ENCODE data around the gene PPP1R13L. TPM values are rescaled to one million over a fixed set of nuclear protein-coding genes. Genes with fewer than 3 reads are reported as not detected.

The PPP1R13L gene
- total RNA-seq, 4 donors from 2014 or later, result 10.0 to 27.9 (median 17.1) TPM

- no peak overlapping the region for H3K4me3 ChIP-seq
- 90% methylated on average over 31 to 37 of the region's 44 CpGs for WGBS, 2 donors
- H3K27me3 ChIP-seq, result no peaks in the 10 kb centered on the region
- peaks cover 0 to 75% (median 2%) of the 10 kb centered on the region in 3 donors for H3K36me3 ChIP-seq
- peaks cover 0 to 4% (median 0%) of the 10 kb centered on the region in 4 donors for H3K4me1 ChIP-seq
- TF ChIP-seq POLR2A (IDR thresholded peaks at IDR 0.05) (no peak), EP300 (IDR thresholded peaks at IDR 0.05) (no peak), CTCF (IDR thresholded peaks at IDR 0.05) (no peak)
- DNase-seq (ENCODE audit: low spot score in 2 of 2), result no peak
- no peaks in the 10 kb centered on the region for H3K9me3 ChIP-seq
- no peak overlapping the region for H3K27ac ChIP-seq
These were observed 40.9 kb downstream of the PPP1R13L start for GRCh38 chr19:45363861-45364459.

GRCh38 chr19:45362291-45362690 is 42.6 kb downstream of the PPP1R13L start:
- Histone ChIP-seq H3K27ac (no peak overlapping the region), H3K36me3 (peaks cover 0 to 91% (median 2%) of the 10 kb centered on the region in 3 donors), H3K27me3 (no peaks in the 10 kb centered on the region), H3K4me1 (no peaks in the 10 kb centered on the region), H3K9me3 (no peaks in the 10 kb centered on the region), H3K4me3 (no peak overlapping the region)
- no peak for DNase-seq (ENCODE audit: low spot score in 2 of 2)
- TF ChIP-seq EP300 (IDR thresholded peaks at IDR 0.05), result no peak
- TF ChIP-seq POLR2A (IDR thresholded peaks at IDR 0.05), result no peak
- TF ChIP-seq CTCF (IDR thresholded peaks at IDR 0.05), result no peak
- 85 to 90% methylated on average over 14 to 16 of the region's 16 CpGs for WGBS, 2 donors

GRCh38 chr19:45361608-45362007 is 43.3 kb downstream of the PPP1R13L start:
- DNase-seq (ENCODE audit: low spot score in 2 of 2), result no peak
- WGBS, 2 donors, result 85 to 91% methylated on average over 14 of the region's 14 CpGs
- no peaks in the 10 kb centered on the region for H3K4me1 ChIP-seq
- no peaks in the 10 kb centered on the region for H3K27me3 ChIP-seq
- no peaks in the 10 kb centered on the region for H3K9me3 ChIP-seq
- peaks cover 0 to 96% (median 2%) of the 10 kb centered on the region in 3 donors for H3K36me3 ChIP-seq
- no peak overlapping the region for H3K4me3 ChIP-seq
- H3K27ac ChIP-seq, result no peak overlapping the region
- no peak for TF ChIP-seq POLR2A (IDR thresholded peaks at IDR 0.05)
- TF ChIP-seq CTCF (IDR thresholded peaks at IDR 0.05), result no peak
- no peak for TF ChIP-seq EP300 (IDR thresholded peaks at IDR 0.05)

GRCh38 chr19:45358213-45358792 is 46.6 kb downstream of the PPP1R13L start:
- no peaks in the 10 kb centered on the region for H3K9me3 ChIP-seq
- H3K27me3 ChIP-seq, result no peaks in the 10 kb centered on the region
- no peaks in the 10 kb centered on the region for H3K4me1 ChIP-seq
- no peak overlapping the region for H3K27ac ChIP-seq
- H3K4me3 ChIP-seq, result no peak overlapping the region
- H3K36me3 ChIP-seq, result peaks cover 0 to 96% (median 4%) of the 10 kb centered on the region in 3 donors
- DNase-seq (ENCODE audit: low spot score in 2 of 2), result no peak
- no peak for TF ChIP-seq EP300 (IDR thresholded peaks at IDR 0.05)
- TF ChIP-seq POLR2A (IDR thresholded peaks at IDR 0.05), result no peak
- no peak for TF ChIP-seq CTCF (IDR thresholded peaks at IDR 0.05)
- 92 to 93% methylated on average over 12 of the region's 12 CpGs for WGBS, 2 donors

GRCh38 chr19:45357445-45357783 is 47.5 kb downstream of the PPP1R13L start:
- WGBS, 2 donors, result 90 to 96% methylated on average over 11 of the region's 11 CpGs
- H3K4me3 ChIP-seq, result no peak overlapping the region
- H3K4me1 ChIP-seq, result no peaks in the 10 kb centered on the region
- no peaks in the 10 kb centered on the region for H3K9me3 ChIP-seq
- H3K27me3 ChIP-seq, result no peaks in the 10 kb centered on the region
- no peak overlapping the region for H3K27ac ChIP-seq
- DNase-seq (ENCODE audit: low spot score in 2 of 2), result no peak
- no peak for TF ChIP-seq EP300 (IDR thresholded peaks at IDR 0.05)
- no peak for TF ChIP-seq POLR2A (IDR thresholded peaks at IDR 0.05)
- TF ChIP-seq CTCF (IDR thresholded peaks at IDR 0.05), result no peak
- H3K36me3 ChIP-seq, result peaks cover 0 to 96% (median 5%) of the 10 kb centered on the region in 3 donors
